Karpas-422 (cell line): ENCODE results near the gene FHIP1A. TPM values are rescaled to one million over a fixed set of nuclear protein-coding genes. Genes with fewer than 3 reads are reported as not detected.
"Not testable (repeated sequence)": the region's sequence is repeated elsewhere in the genome, so short reads cannot be mapped to it uniquely, and the experiment has no call there.

Experiments
- DNase-seq: peaks from one replicate; pipeline ENCODE4 v3.0.0-alpha.2; 2015
- H2AFZ ChIP-seq: fragments of 200-600 bp; sonication (generic); 2 replicates; pipeline ENCODE4 v1.6.1; 2014; ENCODE audit warnings: antibody characterized with exemption, low read length, mixed read lengths
- H3K27ac ChIP-seq: fragments of 200-600 bp; sonication (generic); 2 replicates; pipeline ENCODE4 v1.5.1; 2014; ENCODE audit warnings: mild to moderate bottlenecking, low read length, moderate library complexity
- H3K27me3 ChIP-seq: fragments of 200-600 bp; sonication (generic); 2 replicates; pipeline ENCODE4 v1.6.1; 2014; ENCODE audit warnings: low read length, mixed read lengths
- H3K36me3 ChIP-seq: fragments of 200-600 bp; sonication (generic); 2 replicates; pipeline ENCODE4 v1.6.1; 2014; ENCODE audit warnings: low read length, mixed read lengths; ENCODE audit not compliant: insufficient read depth
- H3K4me1 ChIP-seq: fragments of 200-600 bp; sonication (generic); 2 replicates; pipeline ENCODE4 v1.6.1; 2014; ENCODE audit warnings: mild to moderate bottlenecking, low read length, mixed read lengths
- H3K4me2 ChIP-seq: fragments of 200-600 bp; sonication (generic); 2 replicates; pipeline ENCODE4 v1.6.1; 2014; ENCODE audit warnings: low read length, low read depth, mild to moderate bottlenecking; ENCODE audit not compliant: poor library complexity, severe bottlenecking
- H3K4me3 ChIP-seq: fragments of 200-600 bp; sonication (generic); 2 replicates; pipeline ENCODE4 v1.5.1; 2014; ENCODE audit warnings: mild to moderate bottlenecking, antibody characterized with exemption, low read length, mixed read lengths
- H3K79me2 ChIP-seq: fragments of 200-600 bp; sonication (generic); 2 replicates; pipeline ENCODE4 v1.6.1; 2014; ENCODE audit warnings: mild to moderate bottlenecking, low read length, mixed read lengths
- H3K9ac ChIP-seq: fragments of 200-600 bp; sonication (generic); 2 replicates; pipeline ENCODE4 v1.6.0; 2014; ENCODE audit warnings: low read length
- H3K9me2 ChIP-seq: fragments of 200-600 bp; sonication (generic), shearing (Covaris generic); replicated peaks from 2 replicates; pipeline ENCODE4 v1.6.0; 2014; ENCODE audit warnings: mild to moderate bottlenecking, low read length, moderate library complexity; ENCODE audit not compliant: insufficient read depth
- H3K9me3 ChIP-seq: fragments of 300-700, 200-600 bp; sonication (generic); 2 replicates; pipeline ENCODE4 v1.6.1; 2014; ENCODE audit warnings: low read length, mixed read lengths
- H4K20me1 ChIP-seq: fragments of 200-600 bp; sonication (generic); 2 replicates; pipeline ENCODE4 v1.6.1; 2014; ENCODE audit warnings: mild to moderate bottlenecking, antibody characterized with exemption, low read length, low read depth; ENCODE audit not compliant: insufficient read depth
- total RNA-seq: library from RNA; depleted of rRNA; stranded (reverse); fragments of >200 nt; shearing (Covaris generic); gene quantifications from 2 replicates; pipeline ENCODE4 v1.2.3, GENCODE V29; 2014; ENCODE audit warnings: low replicate concordance

Gene FHIP1A
- total RNA-seq, 1 experiment from 2014 or later = not detected

DNA sequence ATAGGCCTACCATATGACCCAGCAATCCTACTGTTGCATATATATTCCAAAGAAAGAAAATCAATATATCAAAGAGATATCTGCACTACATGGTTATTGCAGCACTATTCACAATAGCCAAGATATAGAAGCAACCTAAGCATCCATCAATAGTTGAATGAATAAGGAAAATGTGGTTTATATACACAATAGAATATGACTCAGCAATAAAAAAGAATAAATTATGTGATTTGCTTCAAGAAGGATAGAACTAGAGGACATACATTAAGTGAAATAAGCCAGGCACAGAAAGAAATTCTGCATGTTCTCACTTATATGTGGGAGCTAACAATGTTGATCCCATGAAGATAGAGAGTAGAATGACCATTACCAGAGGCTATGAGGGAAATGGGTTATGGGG, 13.1 kb upstream of the FHIP1A start:
- Histone ChIP-seq H3K4me2 (no peak overlapping the region), H4K20me1 (no peaks in the 10 kb centered on the region), H3K9me3 (no peaks in the 10 kb centered on the region), H2AFZ (no peak overlapping the region), H3K9ac (no peak overlapping the region), H3K27me3 (no peaks in the 10 kb centered on the region), H3K36me3 (no peaks in the 10 kb centered on the region), H3K79me2 (no peaks in the 10 kb centered on the region), H3K4me1 (no peaks in the 10 kb centered on the region), H3K4me3 (no peak overlapping the region), H3K27ac (no peak overlapping the region), H3K9me2 (no peaks in the 10 kb centered on the region)
- no peak for DNase-seq

- Histone ChIP-seq H3K27ac (no peak overlapping the region), H2AFZ (no peak overlapping the region), H3K36me3 (no peaks in the 10 kb centered on the region), H3K9me3 (no peaks in the 10 kb centered on the region), H3K4me2 (no peak overlapping the region), H3K4me3 (no peak overlapping the region), H4K20me1 (no peaks in the 10 kb centered on the region), H3K27me3 (no peaks in the 10 kb centered on the region), H3K9ac (no peak overlapping the region), H3K9me2 (no peaks in the 10 kb centered on the region), H3K79me2 (no peaks in the 10 kb centered on the region), H3K4me1 (no peaks in the 10 kb centered on the region)
- DNase-seq = no peak
Observed at GRCh38 chr4:151400343-151400742, 8.6 kb upstream of the FHIP1A start.

DNA sequence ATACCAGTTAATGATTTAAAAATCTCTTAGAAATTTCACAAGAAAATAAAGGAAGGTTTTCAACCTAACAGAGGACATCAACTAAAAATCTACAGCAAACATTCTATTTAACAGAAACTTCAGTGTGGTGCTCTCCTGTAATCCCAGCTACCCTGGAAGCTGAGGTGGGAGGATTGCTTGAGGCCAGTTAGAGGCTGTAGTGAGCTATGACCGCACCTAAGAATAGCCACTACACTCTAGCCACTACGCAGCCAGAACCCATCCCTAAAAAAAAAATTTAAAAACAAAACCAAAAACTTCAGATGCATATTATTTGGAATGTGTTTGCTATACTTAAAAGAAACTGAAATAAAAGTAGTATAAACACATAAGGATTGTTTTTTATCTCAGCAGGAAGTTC, 7.2 kb upstream of the FHIP1A start:
- DNase-seq = no peak

DNA sequence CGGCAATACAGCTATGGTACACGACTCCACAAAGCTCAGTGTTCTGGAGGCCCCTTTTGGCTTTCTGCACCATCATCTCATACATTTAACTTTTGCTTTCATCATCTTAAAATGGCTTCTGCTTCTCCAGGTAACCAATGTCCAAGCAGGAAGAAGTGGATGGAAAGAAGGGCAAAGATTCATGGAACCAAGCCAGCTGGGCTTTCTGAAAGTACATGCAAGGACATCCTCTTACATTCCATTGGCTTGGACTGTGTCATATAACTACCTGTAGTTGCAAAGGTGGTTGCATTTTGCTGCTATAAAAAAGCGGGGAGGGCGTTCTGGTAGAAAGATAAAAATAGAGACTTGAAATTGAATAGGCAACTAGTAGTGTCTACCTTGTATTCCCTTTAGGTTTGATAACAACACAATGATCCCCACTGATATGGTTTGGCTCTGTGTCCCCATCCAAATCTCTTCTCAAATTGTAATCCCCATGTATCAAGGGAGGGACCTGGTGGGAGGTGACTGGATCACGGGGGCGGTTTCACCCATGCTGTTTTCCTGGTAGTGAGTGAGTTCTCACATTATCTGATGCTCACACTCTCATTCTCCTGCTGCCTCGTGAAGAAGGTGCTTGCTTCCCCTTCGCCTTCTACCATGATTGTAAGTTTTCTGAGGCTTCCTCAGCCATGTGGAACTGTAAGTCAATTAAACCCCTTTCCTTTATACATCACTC, 6.7 kb upstream of the FHIP1A start:
- H3K9ac ChIP-seq = no peak overlapping the region

More for the DNA sequence above, 7.2 kb upstream of the FHIP1A start:
- Histone ChIP-seq H3K4me2 (no peak overlapping the region), H3K27ac (no peak overlapping the region), H3K27me3 (no peaks in the 10 kb centered on the region), H3K36me3 (no peaks in the 10 kb centered on the region), H2AFZ (no peak overlapping the region), H3K9me3 (no peaks in the 10 kb centered on the region), H3K9ac (no peak overlapping the region), H3K4me1 (no peaks in the 10 kb centered on the region), H3K9me2 (no peaks in the 10 kb centered on the region), H3K4me3 (no peak overlapping the region), H3K79me2 (no peaks in the 10 kb centered on the region), H4K20me1 (no peaks in the 10 kb centered on the region)

DNA sequence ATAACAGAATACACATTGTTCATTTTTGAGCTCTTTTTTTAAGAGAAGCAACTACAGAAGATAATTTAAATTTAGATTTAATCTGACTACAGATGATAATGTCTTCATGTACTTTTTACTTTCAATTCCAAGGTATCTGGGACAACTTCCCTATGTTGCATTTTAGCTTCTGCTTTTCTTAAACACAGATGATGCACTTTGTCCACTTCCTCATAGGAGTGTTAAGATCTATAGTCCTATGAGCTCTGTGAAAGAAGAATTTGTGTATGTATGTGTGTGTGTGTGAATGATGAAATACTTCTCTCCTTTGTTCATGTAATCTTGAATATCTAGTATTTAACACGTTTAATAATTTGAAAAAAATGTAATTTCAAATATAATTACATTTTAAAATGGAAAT, 5.3 kb upstream of the FHIP1A start:
- no peaks in the 10 kb centered on the region for H4K20me1 ChIP-seq
- H3K27me3 ChIP-seq = no peaks in the 10 kb centered on the region
- H3K36me3 ChIP-seq = no peaks in the 10 kb centered on the region
- H2AFZ ChIP-seq = no peak overlapping the region
- H3K4me3 ChIP-seq = no peak overlapping the region
- no peak for DNase-seq
- H3K9ac ChIP-seq = no peak overlapping the region
- H3K27ac ChIP-seq = no peak overlapping the region
- 0 out of 2 replicates have a peak, but pooled peaks cover 2% of the 10 kb centered on the region for H3K4me1 ChIP-seq
- no peaks in the 10 kb centered on the region for H3K9me3 ChIP-seq
- no peak overlapping the region for H3K4me2 ChIP-seq
- no peaks in the 10 kb centered on the region for H3K79me2 ChIP-seq
- H3K9me2 ChIP-seq = no peaks in the 10 kb centered on the region

More for the DNA sequence above, 6.7 kb upstream of the FHIP1A start:
- Histone ChIP-seq H3K9me3 (no peaks in the 10 kb centered on the region), H3K9me2 (no peaks in the 10 kb centered on the region), H3K27ac (no peak overlapping the region), H3K4me2 (no peak overlapping the region), H3K27me3 (no peaks in the 10 kb centered on the region), H4K20me1 (no peaks in the 10 kb centered on the region), H2AFZ (no peak overlapping the region), H3K4me1 (no peaks in the 10 kb centered on the region), H3K36me3 (no peaks in the 10 kb centered on the region), H3K79me2 (no peaks in the 10 kb centered on the region), H3K4me3 (no peak overlapping the region)
- DNase-seq = no peak

DNA sequence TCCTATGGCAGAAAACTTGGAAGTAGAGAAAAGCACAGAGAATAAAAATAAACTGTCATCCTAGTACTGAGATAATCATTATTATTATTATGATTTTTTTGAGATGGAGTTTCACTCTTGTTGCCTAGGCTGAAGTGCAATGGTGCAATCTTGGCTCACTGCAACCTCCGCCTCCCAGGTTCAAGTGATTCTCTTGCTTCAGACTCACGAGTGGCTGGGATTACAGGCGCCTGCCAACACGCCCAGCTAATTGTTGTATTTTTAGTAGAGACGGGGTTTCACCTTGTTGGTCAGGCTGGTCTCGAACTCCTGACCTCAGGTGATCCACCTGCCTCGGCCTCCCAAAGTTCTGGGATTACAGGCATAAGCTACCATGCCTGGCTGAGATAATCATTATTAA, 4.2 kb upstream of the FHIP1A start:
- H4K20me1 ChIP-seq, H3K27me3 ChIP-seq, H3K36me3 ChIP-seq, H3K9me3 ChIP-seq, H3K4me2 ChIP-seq, H3K79me2 ChIP-seq, H2AFZ ChIP-seq, H3K27ac ChIP-seq, H3K4me1 ChIP-seq, H3K4me3 ChIP-seq, DNase-seq, H3K9me2 ChIP-seq, H3K9ac ChIP-seq: not testable (repeated sequence)

GRCh38 chr4:151407018-151407417, 2.0 kb upstream of the FHIP1A start:
- Histone ChIP-seq H3K36me3 (no peaks in the 10 kb centered on the region), H3K9ac (no peak overlapping the region), H3K27me3 (no peaks in the 10 kb centered on the region), H3K79me2 (no peaks in the 10 kb centered on the region), H3K27ac (no peak overlapping the region), H3K4me2 (no peak overlapping the region), H3K9me3 (no peaks in the 10 kb centered on the region), H2AFZ (no peak overlapping the region), H3K4me3 (no peak overlapping the region), H3K4me1 (0 out of 2 replicates have a peak, but pooled peaks cover 2% of the 10 kb centered on the region), H4K20me1 (no peaks in the 10 kb centered on the region), H3K9me2 (no peaks in the 10 kb centered on the region)
- no peak for DNase-seq

GRCh38 chr4:151407466-151408379, 1.3 kb upstream of the FHIP1A start:
- H3K9ac ChIP-seq = no peak overlapping the region
- no peaks in the 10 kb centered on the region for H3K36me3 ChIP-seq
- no peaks in the 10 kb centered on the region for H3K79me2 ChIP-seq
- no peak overlapping the region for H3K27ac ChIP-seq
- no peak overlapping the region for H3K4me2 ChIP-seq
- H3K27me3 ChIP-seq = no peaks in the 10 kb centered on the region
- H2AFZ ChIP-seq = no peak overlapping the region
- DNase-seq = no peak
- no peaks in the 10 kb centered on the region for H4K20me1 ChIP-seq
- H3K4me1 ChIP-seq = 0 out of 2 replicates have a peak, but pooled peaks cover 2% of the 10 kb centered on the region
- H3K4me3 ChIP-seq = no peak overlapping the region
- no peaks in the 10 kb centered on the region for H3K9me2 ChIP-seq
- no peaks in the 10 kb centered on the region for H3K9me3 ChIP-seq
